ELR (cell line): ENCODE data around the gene POLG2.

Source experiments
- DNase-seq: peaks from one replicate; pipeline ENCODE4 v3.0.0-alpha.2; 2015; ENCODE audit warnings: low read depth

The POLG2 gene

DNA sequence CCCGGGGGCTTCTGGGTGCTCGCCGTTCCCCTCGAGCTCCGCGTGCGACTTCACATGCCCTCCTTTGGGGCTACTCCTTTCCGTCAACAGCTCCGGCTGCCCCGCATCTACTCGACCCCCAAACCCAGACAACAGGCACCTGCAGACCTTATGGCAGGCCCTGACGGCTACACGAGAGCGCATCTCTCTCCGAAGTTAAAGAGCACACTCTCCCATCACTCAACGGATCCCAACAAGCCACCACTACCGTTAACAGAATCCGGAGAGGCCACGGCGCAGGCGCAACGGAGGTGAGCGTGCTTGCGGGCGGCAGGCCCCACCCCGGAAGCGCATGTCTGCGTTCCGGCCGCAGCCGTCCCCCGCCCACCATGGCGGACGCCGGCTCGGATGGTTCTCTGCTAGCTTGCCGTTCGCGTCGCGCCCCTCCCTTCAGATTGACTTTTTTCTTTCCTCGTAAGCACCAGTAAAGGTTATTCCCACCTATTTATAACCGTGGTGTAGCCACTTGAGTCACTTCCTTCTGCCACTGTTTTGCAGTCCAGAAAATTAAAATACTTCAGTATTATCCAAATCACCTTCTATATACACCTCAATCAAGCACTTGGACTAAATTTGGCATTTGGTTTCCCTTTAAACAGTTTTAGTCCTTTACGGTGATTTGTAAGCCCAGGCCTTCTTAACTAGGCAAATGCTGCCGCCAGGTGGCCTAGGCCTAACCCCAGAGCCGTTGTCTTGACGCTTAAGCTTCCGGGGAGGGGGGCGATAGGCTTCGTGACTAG, at the start of gene POLG2:
TSS of gene POLG2 (minus strand) at position 269 of the 779 bp plus-strand sequence. CDS start at position 183, 86 bp downstream.
- DNase-seq: peak; percentile 98

DNA sequence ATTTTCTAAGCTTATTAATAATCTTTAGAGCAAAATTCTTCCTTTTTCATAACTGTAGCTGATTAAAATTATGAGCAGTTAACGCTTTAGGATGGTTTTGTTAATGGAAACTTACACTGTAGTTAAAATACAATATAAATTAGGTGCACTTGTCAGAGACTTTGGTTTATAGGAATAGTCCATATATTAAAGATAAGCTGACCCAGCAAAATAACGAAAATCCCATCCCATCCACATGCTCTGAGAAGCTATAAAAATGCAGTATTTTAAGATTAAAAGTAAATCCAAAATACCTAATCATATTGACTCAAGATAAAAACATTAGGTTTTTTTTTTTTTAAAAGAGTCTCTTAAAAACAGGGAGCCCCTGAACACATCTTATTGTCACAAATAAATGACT, 47.9 kb upstream of the POLG2 start:
- DNase-seq: no peak

DNA sequence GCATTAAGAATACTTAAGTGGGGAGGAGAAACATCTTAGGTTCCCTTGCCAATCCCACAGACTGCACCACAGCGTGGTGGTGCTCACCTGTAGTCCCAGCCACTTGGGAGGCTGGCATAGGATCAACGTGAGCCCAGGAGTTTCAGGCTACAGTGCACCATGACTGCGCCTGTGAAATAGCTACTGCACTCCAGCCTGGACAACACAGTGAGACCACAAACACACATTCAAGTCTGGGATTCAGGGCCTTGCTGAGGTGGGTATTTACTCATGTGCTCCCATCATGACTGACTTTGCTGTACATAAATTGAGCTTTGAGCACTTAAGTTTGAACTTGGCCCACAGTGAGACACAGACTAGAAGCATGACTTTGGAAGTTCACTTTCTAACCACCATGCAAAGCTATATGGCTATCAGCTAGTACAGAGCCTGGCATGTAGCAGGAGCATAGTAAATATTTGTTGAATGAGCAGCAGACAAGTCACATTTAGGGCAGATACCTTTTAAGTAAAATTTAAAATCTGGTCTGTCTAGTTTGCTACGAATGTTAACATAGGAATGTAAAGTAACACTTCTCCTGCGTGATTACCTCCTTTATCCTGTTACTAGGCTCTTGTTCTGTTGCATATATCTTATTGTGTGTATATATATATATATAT, 43.4 kb upstream of the POLG2 start:
- DNase-seq: no peak

DNA sequence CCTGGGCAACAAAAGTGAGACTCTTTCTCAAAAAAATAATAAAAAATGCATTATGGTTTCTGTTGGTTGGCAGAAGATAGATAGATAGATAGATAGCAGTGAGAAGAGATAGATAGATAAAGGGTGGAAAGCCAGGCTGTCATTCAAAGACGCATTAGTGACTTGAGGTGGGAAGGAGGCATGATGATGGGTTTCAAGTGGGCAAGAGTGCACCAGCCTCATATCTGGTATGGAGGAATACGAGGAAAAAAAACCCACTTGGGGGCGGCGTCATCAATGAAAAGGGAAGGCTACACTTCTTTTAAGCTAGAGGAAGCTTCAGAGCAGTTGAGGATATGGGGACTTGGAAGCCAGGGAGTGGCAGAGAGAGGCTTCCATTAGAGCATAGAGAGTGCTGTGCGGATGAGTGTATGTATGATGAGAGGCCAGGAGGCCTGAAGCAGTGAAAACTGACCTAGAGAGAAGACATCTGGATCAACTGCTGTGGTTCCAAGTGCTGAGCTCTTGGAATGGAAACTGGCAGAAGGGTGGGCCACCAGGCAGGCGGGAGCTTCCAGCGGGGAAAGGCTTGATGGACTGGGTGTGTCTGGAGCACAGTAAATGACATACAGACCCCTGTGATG, 41.8 kb upstream of the POLG2 start:
- DNase-seq: no peak

DNA sequence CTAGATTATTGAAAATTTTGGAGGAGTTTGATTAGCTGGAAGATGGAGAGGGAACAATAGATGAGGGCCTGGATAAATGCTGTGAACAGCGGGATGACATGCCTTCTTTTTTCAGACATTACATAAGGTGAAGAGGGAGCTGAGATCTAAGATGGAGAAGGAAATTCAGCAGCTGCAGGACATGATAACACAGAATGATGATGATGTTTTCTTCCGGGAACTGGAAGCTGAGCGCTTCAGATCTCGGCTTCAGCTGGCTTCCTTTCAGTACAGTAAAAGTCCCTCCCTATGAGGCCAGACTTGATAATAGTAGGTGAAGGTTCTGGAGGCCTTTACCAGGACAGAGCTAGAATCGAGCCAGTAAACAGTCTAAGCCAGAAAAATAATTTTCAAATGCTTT, 40.6 kb upstream of the POLG2 start:
- DNase-seq: no peak

DNA sequence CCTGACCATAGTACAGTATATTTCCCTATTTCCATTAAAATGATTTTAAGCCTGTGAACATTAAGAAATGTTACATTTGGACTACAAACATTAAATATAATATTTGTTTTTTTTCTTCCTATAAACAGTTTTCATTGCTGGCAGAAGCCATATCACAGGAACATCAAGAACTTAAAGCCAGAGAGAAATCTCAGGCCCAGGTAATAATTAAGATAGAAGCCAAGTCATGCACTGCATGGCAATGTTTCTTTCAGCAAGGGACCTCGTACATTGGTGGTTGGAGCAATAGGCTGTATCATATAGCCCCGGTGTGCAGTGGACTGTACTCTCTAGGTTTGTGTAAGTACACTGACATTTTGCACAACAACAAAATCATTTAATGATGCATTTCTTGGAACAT, 40.1 kb upstream of the POLG2 start:
- no peak for DNase-seq

DNA sequence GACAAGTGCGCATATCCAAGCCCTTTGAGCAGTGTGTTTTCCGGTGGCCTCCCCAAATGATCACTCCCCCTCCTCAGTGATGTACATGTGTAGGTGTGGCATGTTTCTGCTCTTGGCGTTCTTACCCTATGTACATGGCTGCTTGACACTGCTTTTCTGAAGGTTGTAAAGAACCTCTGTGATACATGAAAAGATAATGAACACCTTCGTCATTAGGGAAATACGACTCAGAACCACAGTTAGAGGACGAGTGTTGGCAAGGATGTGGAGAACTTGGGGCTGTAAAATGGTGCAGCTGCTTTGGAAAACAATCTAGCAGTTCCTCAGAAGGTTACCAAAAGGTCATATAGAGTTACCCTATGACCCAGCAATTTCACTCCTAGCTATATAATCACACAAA, 38.5 kb upstream of the POLG2 start:
- DNase-seq: no peak

DNA sequence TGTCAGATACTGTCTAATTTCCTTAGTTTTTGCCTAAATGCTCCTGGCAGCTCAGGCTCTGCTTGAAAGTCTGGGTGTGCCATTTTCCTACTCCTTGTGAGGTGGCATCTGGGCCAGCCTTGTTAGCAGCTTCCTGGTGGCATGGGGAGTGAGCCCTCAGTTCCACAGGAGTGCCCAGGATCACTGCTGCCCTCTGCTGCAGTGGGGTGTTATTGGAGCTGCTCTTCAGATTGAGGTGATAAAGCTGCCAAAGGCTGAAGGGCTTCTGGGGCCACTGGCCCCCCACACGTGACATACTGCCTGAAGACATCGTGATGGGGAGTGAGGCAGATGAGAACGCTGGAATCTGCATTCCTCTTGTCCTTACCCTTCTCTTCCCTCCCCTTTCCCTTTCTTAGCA, 37.3 kb upstream of the POLG2 start:
- no peak for DNase-seq

DNA sequence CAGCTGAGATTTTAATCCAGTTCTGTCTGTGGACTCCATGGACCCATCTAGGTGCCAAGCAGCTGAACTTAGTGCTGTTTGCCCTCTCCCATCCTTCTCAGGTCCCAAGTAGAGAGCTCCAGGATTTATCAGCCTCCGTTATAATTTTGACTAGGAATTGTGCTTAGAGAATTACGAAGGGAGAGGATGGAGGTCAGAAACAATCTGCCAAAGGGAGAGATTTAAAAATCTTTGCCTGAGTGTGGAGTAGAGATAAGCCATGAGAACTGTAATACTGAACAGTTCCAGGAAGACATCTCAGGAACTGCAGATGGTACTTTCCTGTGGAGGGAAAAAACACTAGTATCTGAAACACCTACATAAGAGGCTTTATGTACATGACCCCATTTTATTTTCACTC, 36.9 kb upstream of the POLG2 start:
- no peak for DNase-seq

DNA sequence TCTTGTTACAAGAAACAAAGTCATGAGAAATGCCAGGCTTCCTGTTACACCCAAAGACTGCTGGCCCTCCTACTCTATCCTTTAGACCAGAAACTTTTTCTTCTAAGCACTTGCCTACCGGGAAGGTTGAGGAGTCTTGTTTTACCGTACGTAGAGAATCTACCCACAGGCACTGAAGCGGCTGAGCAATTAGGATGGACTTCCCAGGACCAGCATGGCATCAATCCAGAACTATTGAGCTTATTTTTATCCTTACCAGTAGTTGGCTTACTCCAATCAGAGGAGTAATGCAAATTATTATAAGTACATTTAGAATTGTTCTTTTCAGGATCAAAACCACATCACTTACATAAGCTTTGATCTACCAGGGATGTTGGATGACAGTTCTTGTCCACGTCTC, 35.6 kb upstream of the POLG2 start:
- no peak for DNase-seq

DNA sequence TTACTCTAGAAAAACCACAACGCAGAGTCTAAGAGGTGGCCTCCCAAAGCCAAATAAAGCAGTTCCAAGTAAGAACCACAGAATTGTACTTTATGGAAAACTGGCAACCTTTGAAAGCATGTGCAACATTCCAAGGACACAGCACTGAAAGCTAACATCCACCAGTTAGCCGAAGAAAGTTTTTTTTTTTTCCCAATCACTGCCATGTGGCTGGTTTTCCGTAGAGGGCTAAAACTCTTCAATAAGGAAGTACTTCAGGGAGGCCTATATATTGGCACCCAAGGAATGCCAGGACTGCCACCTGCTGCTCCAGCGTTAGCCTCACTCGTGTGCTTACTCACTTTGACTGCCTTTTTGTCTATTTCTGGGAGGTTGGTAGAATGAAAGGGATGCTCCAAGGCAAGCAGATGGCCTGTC, 35.1 kb upstream of the POLG2 start:
- no peak for DNase-seq

DNA sequence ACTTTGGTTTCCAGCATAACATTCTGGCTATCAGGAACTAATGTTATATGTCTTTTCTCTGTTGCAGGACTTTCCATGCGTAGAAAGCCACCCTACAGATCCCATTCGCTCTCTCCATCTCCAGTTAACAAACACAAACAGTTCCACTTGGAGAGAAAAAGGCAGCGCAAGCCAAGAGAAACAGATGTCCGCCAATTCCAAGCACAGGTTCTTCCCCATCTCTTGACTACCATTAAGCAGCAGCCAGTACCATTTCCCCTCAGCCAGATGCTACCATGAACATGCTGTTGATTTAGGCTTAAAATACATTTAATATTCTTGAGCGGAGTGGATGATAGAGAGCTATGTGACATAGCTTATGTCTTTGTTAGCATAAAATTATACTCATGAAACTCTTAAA, 32.4 kb upstream of the POLG2 start:
- no peak for DNase-seq

DNA sequence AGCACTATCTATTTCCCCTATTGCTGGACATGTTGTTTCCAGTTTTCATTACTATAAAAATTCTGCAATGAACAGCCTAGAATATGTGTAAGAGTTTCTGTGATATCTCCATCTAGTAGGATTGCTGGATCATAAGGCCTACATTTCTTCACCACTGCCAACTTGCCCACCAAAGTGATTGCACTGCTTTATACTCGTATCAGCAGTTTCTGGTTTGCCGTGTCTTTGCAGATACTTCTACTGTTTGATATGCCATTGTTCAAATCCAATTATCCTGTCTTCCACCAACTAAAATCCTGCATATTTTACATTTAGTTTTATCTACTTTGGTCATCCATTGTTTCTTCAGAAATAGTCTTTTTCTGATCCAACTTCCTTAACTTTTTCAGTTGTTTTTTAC, 31.1 kb upstream of the POLG2 start:
- DNase-seq: no peak

DNA sequence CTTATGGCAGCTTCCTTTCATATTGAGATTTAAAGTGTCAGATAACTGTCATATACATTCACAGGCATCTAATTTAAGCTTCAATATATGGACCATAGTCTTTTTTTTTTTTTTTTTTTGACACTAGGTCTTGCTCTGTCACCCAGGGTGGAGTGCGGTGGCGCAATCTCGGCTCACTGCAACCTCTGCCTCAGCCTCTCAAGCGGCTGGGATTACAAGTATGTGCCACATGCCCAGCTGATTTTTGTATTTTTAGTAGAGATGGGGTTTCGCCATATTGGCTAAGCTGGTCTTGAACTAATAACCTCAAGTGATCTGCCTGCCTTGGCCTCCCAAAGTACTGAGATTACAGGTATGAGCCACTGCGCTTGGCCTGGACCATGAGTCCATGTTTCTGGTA, 23.5 kb upstream of the POLG2 start:
- no peak for DNase-seq

DNA sequence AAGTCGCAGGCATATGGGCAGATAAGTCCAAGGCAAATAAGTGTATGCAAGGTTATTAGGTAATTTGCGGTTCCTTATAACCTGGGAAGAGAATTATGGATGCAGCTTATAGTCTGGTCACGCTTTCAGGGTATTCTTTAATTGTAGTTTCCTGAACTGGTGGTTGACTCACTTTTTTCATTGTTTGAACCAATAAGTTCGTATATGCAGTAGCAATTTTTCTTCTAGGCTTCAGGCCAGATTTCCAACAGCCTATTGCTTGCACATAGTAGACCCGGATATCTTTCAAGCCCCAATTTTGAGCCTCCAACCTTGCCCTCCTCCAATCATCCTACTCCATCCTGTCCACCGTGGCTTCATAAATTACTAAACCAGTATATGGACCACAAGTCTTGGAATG, 22.7 kb upstream of the POLG2 start:
- no peak for DNase-seq

DNA sequence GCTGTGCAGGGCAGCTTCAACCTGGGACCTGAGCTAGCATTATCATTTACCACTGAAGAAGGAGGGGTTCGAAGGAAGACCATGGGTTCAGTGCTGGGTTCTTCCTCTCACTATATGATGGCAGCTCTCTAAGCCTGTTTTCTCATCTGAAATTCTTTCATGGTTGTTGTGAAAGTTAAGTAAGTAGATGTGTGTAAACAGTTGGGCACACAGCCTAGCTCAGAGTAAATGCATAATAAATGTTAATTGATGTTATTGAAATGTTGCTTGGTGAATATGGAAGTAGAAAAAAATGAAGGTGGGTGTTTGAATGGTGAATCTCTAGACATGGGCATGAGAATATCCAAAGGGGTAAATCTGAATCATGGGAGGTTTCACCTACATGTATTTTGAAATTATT, 19.0 kb upstream of the POLG2 start:
- no peak for DNase-seq

DNA sequence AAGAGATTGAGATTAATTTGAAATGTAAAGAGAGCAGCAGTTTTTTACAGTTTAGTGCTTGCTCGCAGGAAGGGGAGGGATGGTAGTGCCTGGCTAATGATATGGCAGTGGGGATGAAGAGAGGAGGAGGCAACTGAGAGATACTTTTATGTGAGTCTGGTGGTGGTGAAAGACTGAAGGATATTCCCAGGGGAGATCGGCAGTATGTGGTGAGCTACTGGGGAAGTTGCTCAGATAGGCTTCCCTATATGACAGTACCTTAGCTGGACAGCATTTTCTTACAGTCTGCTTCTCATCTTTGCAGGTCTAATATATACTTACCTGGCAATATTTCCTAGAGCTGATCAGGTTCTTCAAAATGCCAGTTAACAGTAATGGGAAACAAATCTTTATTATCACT, 18.6 kb upstream of the POLG2 start:
- no peak for DNase-seq

DNA sequence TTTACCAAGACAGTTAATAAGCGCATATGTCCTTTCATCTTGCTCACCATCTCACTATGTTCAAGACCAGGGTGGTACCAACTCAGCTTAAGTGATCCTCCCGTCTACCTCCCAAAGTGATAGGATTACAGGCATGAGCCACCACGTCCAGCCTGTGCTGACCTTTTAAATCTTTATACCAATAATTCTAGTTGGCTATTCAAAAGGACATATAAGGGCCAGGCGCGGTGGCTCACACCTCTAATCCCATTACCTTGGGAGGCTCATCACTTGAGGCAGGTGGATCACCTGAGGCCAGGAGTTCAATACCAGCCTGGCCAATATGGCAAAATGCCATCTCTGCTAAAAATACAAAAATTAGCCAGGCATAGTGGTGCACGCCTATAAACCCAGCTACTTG, 12.3 kb upstream of the POLG2 start:
- no peak for DNase-seq

DNA sequence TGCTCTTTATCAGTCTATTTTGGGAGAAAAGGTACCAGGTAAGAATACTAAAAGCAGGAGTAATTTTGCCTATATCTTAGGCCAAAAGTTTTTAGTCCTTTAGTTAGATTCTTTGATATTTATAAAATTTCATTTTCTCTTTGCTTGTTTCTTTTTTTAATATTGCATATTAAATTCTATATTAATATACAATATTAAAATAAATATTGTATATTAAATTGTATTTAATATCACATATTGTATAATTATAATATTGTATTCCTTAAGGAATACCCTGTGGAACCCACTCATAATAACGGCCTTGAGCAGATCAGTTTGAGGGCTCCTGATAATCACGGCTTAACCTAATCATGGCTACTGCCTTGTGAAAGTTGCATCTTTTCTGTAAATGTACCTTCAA, 11.8 kb upstream of the POLG2 start:
- no peak for DNase-seq

DNA sequence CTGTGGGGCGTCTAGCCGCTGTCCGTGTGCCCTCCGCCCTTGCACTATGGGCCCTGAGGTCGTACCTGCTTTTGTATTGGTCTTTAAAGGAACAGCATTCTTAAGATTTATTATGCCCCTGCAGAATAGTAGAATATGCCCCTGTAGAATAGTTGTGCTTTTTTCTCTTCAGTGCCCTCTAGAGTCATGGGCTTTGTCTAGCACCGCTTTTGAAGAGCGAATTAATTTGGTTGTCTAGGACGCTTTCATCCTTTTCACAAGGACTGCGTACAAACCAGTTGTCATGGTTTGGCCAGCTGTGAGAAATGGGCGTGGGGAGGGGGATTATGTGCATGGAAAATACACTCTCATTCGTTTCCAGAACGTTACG, 10.5 kb upstream of the POLG2 start:
- peak; percentile 83 for DNase-seq

DNA sequence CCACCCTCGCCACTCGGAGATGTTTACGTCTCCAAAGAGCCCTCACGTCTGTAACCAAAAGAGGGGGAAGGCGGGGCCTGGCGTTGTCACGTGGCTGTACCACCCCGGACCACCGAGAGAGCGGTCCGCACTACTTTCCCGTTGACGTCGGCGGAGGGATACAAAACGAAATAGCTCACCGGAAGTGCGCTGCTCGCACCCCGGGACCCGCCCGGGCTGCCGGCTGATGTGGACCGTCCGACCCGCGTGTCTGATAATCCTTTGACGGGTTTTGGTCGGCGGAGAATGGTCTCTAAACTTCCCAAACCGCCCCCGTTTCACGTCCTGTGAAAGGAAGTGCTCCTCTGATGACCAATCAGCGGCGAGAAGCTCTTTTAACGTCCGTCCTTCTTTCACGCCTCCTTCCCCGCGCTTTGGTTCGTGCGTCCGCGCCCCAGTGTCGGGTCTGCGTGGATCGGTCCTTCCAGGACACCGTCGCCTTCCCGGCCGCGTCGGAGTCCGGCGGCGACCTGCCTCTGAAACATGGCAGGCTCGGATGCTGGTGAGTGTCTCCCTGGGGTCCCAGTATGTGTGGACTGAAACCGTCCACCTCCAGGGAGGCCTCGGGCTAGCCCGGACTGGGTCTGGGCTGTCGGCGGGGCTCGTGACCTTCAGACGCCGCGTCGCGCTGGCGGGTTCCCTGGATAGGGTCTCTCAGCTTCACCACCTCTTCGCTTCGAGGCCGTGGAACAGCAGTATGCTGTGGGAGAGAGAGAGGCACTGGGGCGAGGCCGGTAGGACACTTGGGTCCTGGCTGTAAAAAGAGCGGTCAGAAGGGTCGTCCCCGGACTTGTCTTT, 9.9 kb upstream of the POLG2 start, which contains the start of gene CEP95:
TSS of gene CEP95 (plus strand) at position 402 of the 837 bp plus-strand sequence. CDS start at position 523, 121 bp downstream.
- peak; percentile 99 for DNase-seq

DNA sequence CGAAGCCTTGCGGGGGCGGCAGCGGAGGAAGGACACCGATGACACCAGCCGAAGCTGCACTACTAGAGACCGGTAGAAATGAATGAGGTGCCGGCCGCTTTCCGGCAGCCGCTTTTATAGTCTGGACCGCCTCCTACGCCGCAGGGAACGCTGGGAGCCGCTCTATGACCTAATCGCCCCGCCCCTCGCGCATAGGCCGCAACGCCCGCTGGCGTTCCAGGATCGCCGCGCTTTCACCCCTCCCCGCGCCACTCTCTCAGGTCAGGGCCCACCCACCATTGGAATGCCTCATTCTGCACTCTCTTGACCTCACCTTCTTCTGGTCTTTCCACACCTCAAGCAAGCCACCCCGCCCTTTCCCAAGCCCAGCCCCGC, 9.3 kb upstream of the POLG2 start, which contains the start of gene DDX5:
TSS of gene DDX5 (minus strand) at position 89 of the 375 bp plus-strand sequence. CDS start 170 bp downstream, outside the sequence.
- no peak for DNase-seq
